Breast epithelium (tissue), 3 donors: ENCODE data around the gene BMP5.

ENCODE experiments used
- POLR2A ChIP-seq: fragments of 450-650 bp; IDR thresholded peaks from one replicate; pipeline ENCODE4 v1.6.1; 2016; ENCODE audit warnings: antibody characterized with exemption, mild to moderate bottlenecking, moderate library complexity
- POLR2AphosphoS5 ChIP-seq, 3 donors: sonication (generic); formaldehyde crosslinking; IDR thresholded peaks; one replicate each; pipeline ENCODE4 v1.6.1; 2017; ENCODE audit warnings: antibody characterized with exemption in 3 of 3
- TF ChIP-seq, protein P1 (sequence below), 3 donors: fragments of 450-650 bp; IDR thresholded peaks; one replicate each; pipeline ENCODE4 v1.5.1; 2016 to 2017; ENCODE audit warnings: antibody characterized with exemption in 3 of 3, mild to moderate bottlenecking in 3 of 3, moderate library complexity in 3 of 3

DNA sequence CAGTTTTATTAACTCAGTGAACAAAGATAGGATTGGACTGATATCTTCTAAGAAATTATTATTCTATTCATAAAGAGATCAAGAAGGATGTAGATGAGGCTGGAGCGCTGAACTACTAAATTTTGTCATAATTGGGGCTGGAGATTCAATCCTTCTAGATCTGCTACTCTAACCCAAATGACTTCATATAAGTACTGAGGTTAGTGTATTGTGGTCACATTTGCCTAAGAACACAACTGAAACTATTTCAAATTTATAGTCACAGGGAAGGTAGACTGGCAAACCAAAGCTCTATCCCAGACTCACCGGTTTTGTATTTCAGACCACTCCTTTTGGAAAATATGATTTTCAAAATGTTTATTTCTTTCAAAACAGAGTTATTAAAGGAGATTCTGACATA, 96.7 kb downstream of the BMP5 start:
- TF ChIP-seq, protein P1, sequence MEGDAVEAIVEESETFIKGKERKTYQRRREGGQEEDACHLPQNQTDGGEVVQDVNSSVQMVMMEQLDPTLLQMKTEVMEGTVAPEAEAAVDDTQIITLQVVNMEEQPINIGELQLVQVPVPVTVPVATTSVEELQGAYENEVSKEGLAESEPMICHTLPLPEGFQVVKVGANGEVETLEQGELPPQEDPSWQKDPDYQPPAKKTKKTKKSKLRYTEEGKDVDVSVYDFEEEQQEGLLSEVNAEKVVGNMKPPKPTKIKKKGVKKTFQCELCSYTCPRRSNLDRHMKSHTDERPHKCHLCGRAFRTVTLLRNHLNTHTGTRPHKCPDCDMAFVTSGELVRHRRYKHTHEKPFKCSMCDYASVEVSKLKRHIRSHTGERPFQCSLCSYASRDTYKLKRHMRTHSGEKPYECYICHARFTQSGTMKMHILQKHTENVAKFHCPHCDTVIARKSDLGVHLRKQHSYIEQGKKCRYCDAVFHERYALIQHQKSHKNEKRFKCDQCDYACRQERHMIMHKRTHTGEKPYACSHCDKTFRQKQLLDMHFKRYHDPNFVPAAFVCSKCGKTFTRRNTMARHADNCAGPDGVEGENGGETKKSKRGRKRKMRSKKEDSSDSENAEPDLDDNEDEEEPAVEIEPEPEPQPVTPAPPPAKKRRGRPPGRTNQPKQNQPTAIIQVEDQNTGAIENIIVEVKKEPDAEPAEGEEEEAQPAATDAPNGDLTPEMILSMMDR (IDR thresholded peaks at IDR 0.05), result no peak
- TF ChIP-seq POLR2AphosphoS5 (IDR thresholded peaks at IDR 0.05) (no peak), POLR2A (no peak)
